ENCODE results near the gene SALL3. TPM values are rescaled to one million over a fixed set of nuclear protein-coding genes. Genes with fewer than 3 reads are reported as not detected.

Gene SALL3
- total RNA-seq, 1 donor, result not detected

DNA sequence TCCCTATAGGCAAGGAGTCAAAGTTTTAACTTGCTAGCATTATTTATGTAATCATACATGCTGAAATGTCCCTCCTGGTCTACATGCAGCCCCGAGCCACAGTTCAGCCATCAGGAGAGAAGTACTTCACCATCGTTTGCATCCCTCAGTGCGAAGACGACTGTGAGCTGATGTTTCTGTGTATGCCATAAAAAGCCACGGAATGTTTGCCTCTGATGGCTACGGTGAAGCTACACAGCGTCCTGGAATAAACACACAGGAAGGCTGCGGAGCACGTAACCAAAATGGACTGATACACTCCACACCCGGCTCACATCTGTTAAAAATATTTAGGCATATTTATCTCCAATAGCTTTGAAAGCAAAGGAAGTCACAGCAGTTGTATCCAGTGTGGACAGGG lies 4.3 kb upstream of the SALL3 start:
- no peak for DNase-seq (ENCODE audit: low read depth)
- TF ChIP-seq, protein P1, sequence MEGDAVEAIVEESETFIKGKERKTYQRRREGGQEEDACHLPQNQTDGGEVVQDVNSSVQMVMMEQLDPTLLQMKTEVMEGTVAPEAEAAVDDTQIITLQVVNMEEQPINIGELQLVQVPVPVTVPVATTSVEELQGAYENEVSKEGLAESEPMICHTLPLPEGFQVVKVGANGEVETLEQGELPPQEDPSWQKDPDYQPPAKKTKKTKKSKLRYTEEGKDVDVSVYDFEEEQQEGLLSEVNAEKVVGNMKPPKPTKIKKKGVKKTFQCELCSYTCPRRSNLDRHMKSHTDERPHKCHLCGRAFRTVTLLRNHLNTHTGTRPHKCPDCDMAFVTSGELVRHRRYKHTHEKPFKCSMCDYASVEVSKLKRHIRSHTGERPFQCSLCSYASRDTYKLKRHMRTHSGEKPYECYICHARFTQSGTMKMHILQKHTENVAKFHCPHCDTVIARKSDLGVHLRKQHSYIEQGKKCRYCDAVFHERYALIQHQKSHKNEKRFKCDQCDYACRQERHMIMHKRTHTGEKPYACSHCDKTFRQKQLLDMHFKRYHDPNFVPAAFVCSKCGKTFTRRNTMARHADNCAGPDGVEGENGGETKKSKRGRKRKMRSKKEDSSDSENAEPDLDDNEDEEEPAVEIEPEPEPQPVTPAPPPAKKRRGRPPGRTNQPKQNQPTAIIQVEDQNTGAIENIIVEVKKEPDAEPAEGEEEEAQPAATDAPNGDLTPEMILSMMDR (IDR thresholded peaks at IDR 0.05; ENCODE audit: insufficient read depth, low read length), result no peak
- no peak overlapping the region for H3K4me3 ChIP-seq (ENCODE audit: low read depth, low read length)

DNA sequence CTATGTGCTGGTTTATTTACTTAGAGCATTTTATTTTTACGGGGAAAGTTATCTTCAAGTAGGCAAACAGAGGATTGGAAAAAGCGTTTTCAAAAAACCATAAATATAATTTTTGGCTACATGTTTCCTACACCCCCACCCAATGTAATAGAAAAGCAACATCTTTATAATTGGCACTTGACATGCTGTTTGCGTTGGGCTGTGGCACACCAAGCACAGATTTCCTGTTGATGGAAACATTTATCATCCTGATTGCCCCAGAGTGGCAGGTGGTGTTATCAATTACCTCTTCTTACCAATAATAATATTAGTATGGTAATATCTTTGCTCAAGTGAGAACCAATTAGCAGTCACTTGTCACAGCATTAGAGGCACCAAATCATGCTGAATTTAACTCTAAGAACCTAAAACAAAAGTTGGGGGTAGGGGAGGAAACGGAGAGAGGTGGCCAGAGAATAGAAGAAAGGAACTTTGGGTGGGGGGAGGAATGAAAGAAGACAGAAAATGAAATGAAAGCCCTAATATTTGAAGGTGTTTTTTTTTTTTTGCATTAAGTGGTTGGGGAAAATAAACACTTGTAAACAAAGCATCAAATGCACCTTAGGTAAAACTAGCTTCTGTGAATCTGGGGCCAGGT lies 3.8 kb upstream of the SALL3 start:
- H3K4me3 ChIP-seq (ENCODE audit: low read depth, low read length), result no peak overlapping the region
- TF ChIP-seq, protein P1 (IDR thresholded peaks at IDR 0.05; ENCODE audit: insufficient read depth, low read length), result no peak
- no peak for DNase-seq (ENCODE audit: low read depth)

DNA sequence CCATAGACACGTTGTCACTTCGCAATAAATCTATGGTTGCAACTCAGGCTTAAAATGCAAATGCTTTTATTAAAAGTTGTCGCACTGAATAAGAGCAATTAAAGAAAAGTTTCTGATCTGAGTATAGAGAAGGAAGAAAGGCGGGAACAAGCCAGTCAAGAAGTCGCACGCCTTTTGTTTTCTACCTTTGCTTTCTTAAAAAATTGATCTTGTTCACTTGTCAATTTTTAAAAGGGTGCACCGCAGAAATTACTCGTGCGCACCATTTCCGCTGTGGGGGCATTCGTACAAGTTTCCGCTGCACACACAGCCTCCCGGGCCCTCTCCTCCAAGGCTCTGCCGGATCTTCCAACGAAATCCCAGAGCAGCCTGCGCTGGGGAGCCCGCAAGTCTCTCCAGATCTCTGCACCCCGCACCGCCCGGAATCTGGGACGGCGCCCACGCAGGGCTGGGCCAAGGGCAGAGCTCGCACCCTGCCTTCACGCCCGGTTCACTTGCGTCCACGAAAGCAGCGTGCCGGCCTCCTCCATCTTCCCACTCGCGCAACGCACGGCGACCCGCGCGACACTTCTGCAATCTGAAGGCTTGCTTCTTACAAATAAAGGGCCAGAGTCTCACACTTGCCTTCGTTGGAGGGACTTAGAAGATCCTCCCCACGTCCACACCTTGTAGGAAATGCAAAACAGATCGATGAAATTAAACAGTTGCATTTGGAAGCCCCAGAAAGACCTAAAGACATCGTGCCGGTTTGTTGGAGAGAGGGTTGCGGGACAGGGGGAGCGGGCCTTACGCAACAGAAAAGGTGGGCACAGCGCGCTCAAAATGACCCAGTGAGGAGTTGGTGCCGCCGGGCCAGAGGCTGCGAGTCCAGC lies 2.6 kb upstream of the SALL3 start:
- DNase-seq (ENCODE audit: low read depth), result no peak
- H3K4me3 ChIP-seq (ENCODE audit: low read depth, low read length), result no peak overlapping the region
- TF ChIP-seq, protein P1 (IDR thresholded peaks at IDR 0.05; ENCODE audit: insufficient read depth, low read length), result no peak

- TF ChIP-seq, protein P1 (IDR thresholded peaks at IDR 0.05; ENCODE audit: insufficient read depth, low read length), result no peak
- no peak for DNase-seq (ENCODE audit: low read depth)
- H3K4me3 ChIP-seq (ENCODE audit: low read depth, low read length), result no peak overlapping the region
Measured at GRCh38 chr18:78977637-78978348, 1.8 kb upstream of the SALL3 start.

DNA sequence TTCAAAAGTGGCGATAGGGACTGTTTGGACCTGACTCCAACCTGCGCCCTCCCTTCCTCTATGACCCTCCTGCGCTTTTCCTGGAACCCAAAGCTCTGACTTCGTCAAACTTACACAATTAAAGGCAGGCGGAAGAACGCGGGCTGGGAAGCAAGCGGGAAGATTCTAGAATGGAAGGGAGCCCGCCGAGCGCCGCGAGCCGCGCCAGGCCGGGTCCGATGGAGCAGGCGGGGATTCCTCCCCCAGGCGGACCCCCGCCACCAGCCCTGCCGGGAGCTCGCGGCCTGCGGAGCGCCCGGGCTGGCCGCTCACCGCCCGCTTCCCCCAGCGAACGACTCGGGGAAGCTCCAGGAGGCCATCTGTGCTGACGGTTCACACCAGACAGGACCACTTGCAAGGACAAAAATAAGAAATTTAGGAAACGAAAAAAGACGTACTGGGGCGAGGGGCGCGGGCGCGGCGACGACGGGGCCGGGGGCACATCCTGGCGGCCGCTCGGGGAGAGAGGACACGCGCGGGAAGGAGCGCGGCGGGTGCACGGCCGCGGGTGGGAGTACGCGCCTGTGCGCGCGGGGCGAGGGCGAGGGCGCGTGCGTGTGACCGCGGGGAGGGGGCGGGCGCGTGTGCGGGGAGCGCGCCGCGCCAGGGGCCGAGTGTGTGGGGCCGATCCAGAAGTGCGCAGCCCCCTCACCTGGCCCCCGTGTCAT lies 1.1 kb upstream of the SALL3 start:
- TF ChIP-seq, protein P1 (IDR thresholded peaks at IDR 0.05; ENCODE audit: insufficient read depth, low read length), result no peak
- DNase-seq (ENCODE audit: low read depth), result no peak
- H3K4me3 ChIP-seq (ENCODE audit: low read depth, low read length), result no peak overlapping the region

GRCh38 chr18:78979056-78979729 lies 425 bp upstream of the SALL3 start:
- DNase-seq (ENCODE audit: low read depth), result no peak
- H3K4me3 ChIP-seq (ENCODE audit: low read depth, low read length), result no peak overlapping the region
- TF ChIP-seq, protein P1 (IDR thresholded peaks at IDR 0.05; ENCODE audit: insufficient read depth, low read length), result no peak

Measured in fibroblast of the aortic adventitia (primary cell).